ENCODE results near the gene GIT2. TPM values are rescaled to one million over a fixed set of nuclear protein-coding genes. Genes with fewer than 3 reads are reported as not detected.

GIT2 gene
- total RNA-seq, 1 experiment from 2014 or later: 21.7 TPM

DNA sequence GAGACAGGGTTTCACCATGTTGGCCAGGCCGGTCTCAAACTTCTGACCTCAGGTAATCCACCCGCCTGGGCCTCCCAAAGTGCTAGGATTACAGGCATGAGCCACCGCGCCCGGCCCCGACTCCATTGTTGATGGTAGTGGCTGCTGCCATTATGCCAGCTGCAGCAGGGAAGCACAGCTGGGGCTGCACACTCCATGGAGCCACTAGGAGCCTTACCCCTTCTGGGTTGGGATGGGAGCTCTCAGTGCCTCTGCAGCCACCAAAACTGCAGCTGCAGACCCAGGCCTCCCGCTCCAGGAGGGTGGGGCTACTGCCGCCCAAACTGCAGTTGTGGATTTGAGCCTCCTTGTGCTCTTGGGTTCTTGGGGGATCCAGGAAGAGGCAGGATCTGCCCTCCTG lies 70.2 kb downstream of the GIT2 start:
- Mint-ChIP-seq H3K4me3 (no peak overlapping the region), H3K9me3 (no peaks in the 10 kb centered on the region), H3K36me3 (no peaks in the 10 kb centered on the region; the same call in 1 of the 2 replicates), H3K4me1 (peaks cover 7% of the 10 kb centered on the region; the same call in 1 of the 2 replicates), H3K27me3 (ENCODE audit: low read depth) (no peaks in the 10 kb centered on the region), H3K27ac (no peak overlapping the region)
- TF ChIP-seq CREM (CRISPR knock-in tag; IDR thresholded peaks at IDR 0.05): no peak
- no peak for TF ChIP-seq NFYB (CRISPR knock-in tag; conservative IDR thresholded peaks at IDR 0.05; ENCODE audit: low read depth)
- TF ChIP-seq, protein P1, sequence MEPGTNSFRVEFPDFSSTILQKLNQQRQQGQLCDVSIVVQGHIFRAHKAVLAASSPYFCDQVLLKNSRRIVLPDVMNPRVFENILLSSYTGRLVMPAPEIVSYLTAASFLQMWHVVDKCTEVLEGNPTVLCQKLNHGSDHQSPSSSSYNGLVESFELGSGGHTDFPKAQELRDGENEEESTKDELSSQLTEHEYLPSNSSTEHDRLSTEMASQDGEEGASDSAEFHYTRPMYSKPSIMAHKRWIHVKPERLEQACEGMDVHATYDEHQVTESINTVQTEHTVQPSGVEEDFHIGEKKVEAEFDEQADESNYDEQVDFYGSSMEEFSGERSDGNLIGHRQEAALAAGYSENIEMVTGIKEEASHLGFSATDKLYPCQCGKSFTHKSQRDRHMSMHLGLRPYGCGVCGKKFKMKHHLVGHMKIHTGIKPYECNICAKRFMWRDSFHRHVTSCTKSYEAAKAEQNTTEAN (CRISPR knock-in tag; IDR thresholded peaks at IDR 0.05): no peak
- no peak for TF ChIP-seq GTF2I (CRISPR knock-in tag; conservative IDR thresholded peaks at IDR 0.05)
- TF ChIP-seq MLX (CRISPR knock-in tag; IDR thresholded peaks at IDR 0.05): no peak
- no peak for TF ChIP-seq TEAD4 (CRISPR knock-in tag; IDR thresholded peaks at IDR 0.05)
- TF ChIP-seq ZNF232 (CRISPR knock-in tag; IDR thresholded peaks at IDR 0.05): no peak
- TF ChIP-seq ZBTB21 (CRISPR knock-in tag; IDR thresholded peaks at IDR 0.05; ENCODE audit: borderline replicate concordance): no peak
- no peak for TF ChIP-seq E2F5 (CRISPR knock-in tag; IDR thresholded peaks at IDR 0.05)
- no peak for TF ChIP-seq ZNF532 (CRISPR knock-in tag; IDR thresholded peaks at IDR 0.05; ENCODE audit: borderline replicate concordance)
- TF ChIP-seq, protein P2, sequence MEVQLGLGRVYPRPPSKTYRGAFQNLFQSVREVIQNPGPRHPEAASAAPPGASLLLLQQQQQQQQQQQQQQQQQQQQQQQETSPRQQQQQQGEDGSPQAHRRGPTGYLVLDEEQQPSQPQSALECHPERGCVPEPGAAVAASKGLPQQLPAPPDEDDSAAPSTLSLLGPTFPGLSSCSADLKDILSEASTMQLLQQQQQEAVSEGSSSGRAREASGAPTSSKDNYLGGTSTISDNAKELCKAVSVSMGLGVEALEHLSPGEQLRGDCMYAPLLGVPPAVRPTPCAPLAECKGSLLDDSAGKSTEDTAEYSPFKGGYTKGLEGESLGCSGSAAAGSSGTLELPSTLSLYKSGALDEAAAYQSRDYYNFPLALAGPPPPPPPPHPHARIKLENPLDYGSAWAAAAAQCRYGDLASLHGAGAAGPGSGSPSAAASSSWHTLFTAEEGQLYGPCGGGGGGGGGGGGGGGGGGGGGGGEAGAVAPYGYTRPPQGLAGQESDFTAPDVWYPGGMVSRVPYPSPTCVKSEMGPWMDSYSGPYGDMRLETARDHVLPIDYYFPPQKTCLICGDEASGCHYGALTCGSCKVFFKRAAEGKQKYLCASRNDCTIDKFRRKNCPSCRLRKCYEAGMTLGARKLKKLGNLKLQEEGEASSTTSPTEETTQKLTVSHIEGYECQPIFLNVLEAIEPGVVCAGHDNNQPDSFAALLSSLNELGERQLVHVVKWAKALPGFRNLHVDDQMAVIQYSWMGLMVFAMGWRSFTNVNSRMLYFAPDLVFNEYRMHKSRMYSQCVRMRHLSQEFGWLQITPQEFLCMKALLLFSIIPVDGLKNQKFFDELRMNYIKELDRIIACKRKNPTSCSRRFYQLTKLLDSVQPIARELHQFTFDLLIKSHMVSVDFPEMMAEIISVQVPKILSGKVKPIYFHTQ (CRISPR knock-in tag; IDR thresholded peaks at IDR 0.05): no peak
- TF ChIP-seq, protein P3, sequence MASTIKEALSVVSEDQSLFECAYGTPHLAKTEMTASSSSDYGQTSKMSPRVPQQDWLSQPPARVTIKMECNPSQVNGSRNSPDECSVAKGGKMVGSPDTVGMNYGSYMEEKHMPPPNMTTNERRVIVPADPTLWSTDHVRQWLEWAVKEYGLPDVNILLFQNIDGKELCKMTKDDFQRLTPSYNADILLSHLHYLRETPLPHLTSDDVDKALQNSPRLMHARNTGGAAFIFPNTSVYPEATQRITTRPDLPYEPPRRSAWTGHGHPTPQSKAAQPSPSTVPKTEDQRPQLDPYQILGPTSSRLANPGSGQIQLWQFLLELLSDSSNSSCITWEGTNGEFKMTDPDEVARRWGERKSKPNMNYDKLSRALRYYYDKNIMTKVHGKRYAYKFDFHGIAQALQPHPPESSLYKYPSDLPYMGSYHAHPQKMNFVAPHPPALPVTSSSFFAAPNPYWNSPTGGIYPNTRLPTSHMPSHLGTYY (CRISPR knock-in tag; IDR thresholded peaks at IDR 0.05): no peak
- no peak for ATAC-seq
- CTCF ChIA-PET: interaction anchor here (1.0 to 4.6 kb wide), 7 partner anchors 18 to 207 kb away, joined by 3 to 29 read pairs (median 4); partner anchors contain the start of gene TCHP
- POLR2A ChIA-PET: no interaction called here
- DNase-seq (ENCODE audit: low spot score): no peak

DNA sequence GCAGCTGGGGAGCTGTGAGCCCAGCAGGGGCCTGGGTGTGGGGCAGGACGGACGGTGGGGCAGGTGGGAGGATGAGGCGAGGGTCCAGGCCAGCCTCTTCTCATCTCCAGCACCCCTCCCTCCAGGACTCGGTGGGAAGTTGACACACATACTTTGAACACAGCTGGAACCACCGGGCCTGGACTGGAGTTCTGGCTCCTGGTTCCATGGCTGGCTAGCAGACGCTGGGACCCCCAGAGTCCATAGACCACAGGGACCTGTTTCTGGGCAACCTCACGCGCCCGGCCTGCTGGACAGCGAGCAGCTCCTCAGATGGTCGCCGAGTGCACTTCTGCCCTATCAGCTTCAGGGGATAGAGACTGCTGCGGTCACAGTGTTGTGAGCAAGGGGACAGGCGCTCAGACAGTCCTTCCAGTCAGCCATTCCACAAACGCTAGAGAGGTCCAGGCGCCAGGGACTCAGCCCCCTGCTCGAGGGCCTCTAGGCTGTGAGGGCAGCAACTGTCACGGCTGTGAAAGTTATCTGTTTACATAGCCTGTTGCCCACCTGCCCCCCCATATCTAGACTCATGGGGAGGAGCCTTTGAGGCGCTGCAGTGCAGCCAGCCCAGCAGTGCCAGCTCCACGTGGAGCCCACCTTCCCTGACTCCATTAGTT lies 70.9 kb downstream of the GIT2 start:
- Mint-ChIP-seq H3K27me3 (ENCODE audit: low read depth) (no peaks in the 10 kb centered on the region), H3K4me3 (no peak overlapping the region), H3K36me3 (peaks cover 7% of the 10 kb centered on the region), H3K9me3 (peaks cover under 1% of the 10 kb centered on the region; the same call in 1 of the 2 replicates), H3K4me1 (peaks cover 9% of the 10 kb centered on the region; the same call in 1 of the 2 replicates), H3K27ac (no peak overlapping the region; the same call in 1 of the 2 replicates)
- DNase-seq (ENCODE audit: low spot score) (no peak), ATAC-seq (no peak)
- ChIA-PET POLR2A (no interaction called here), CTCF (interaction anchor here (1.0 to 4.6 kb wide), 5 partner anchors 19 to 206 kb away, joined by 3 to 29 read pairs (median 4); no protein-coding TSS in a partner anchor)
- TF ChIP-seq ZNF317 (CRISPR knock-in tag; IDR thresholded peaks at IDR 0.05; ENCODE audit: borderline replicate concordance, low read depth) (no peak), FOXP1 (CRISPR knock-in tag; IDR thresholded peaks at IDR 0.05; ENCODE audit: borderline replicate concordance) (no peak), ZNF416 (CRISPR knock-in tag; IDR thresholded peaks at IDR 0.05) (no peak), KAT7 (CRISPR knock-in tag; IDR thresholded peaks at IDR 0.05; ENCODE audit: borderline replicate concordance) (no peak), RORB (CRISPR knock-in tag; IDR thresholded peaks at IDR 0.05) (no peak), ATF1 (CRISPR knock-in tag; IDR thresholded peaks at IDR 0.05) (no peak), MAX (CRISPR knock-in tag; IDR thresholded peaks at IDR 0.05) (no peak), MXD4 (CRISPR knock-in tag; IDR thresholded peaks at IDR 0.05; ENCODE audit: borderline replicate concordance) (no peak), SOX15 (CRISPR knock-in tag; IDR thresholded peaks at IDR 0.05) (no peak)

Data from WTC11 (cell line).